Head of caudate nucleus (tissue), 42 donors: Measurements from ENCODE around the gene LRRC27.

Experiments used
- DNase-seq, 42 donors: peaks; one replicate each; pipeline versions ENCODE4 v3.0.0 to v3.0.0-alpha.2; 2020 to 2021; ENCODE audit warnings: mixed read lengths in 7 of 42
- intact Hi-C: fragments of 100-400 bp; cut with DNase I; formaldehyde crosslinking; loops from one replicate; pipeline ENCODE4 v1.15.0; 2022

The LRRC27 gene

GRCh38 chr10:132299371-132300336 is 32.3 kb upstream of the LRRC27 start:
- intact Hi-C loops, result loop anchor here (10.0 kb wide), 1 partner anchor 235 kb away; the partner anchor contains the start of gene INPP5A
- peak in 17 of 42 donors; percentile 8 to 68 (median 36) for DNase-seq

GRCh38 chr10:132300582-132300981 is 31.4 kb upstream of the LRRC27 start:
- intact Hi-C loops, result loop anchor here (10.0 kb wide), 1 partner anchor 234 kb away; the partner anchor contains the start of gene INPP5A
- DNase-seq, result peak in 38 of 42 donors; percentile 39 to 88 (median 66)

- peak in 9 of 42 donors; percentile 8 to 44 (median 22) for DNase-seq
- intact Hi-C loops, result loop anchor here (10.0 kb wide), 1 partner anchor 233 kb away; the partner anchor contains the start of gene INPP5A
Measured at GRCh38 chr10:132301371-132302330, 30.3 kb upstream of the LRRC27 start.

GRCh38 chr10:132302421-132303310 is 29.3 kb upstream of the LRRC27 start:
- DNase-seq, result peak in 9 of 42 donors; percentile 6 to 42 (median 25)
- intact Hi-C loops, result loop anchor here (10.0 kb wide), 1 partner anchor 232 kb away; the partner anchor contains the start of gene INPP5A

- DNase-seq, result peak in 10 of 42 donors; percentile 4 to 38 (median 17)
- intact Hi-C loops, result loop anchor here (10.0 kb wide), 1 partner anchor 231 kb away; the partner anchor contains the start of gene INPP5A
Measured at GRCh38 chr10:132303361-132304115, 28.5 kb upstream of the LRRC27 start.

GRCh38 chr10:132304756-132305509 is 27.1 kb upstream of the LRRC27 start:
- intact Hi-C loops, result loop anchor here (10.0 kb wide), 1 partner anchor 230 kb away; the partner anchor contains the start of gene INPP5A
- peak in 17 of 42 donors; percentile 6 to 61 (median 41) for DNase-seq

- intact Hi-C loops, result loop anchor here (10.0 kb wide), 1 partner anchor 229 kb away; the partner anchor contains the start of gene INPP5A
- peak in 8 of 42 donors; percentile 10 to 47 (median 23) for DNase-seq
Measured at GRCh38 chr10:132305654-132306342, 26.2 kb upstream of the LRRC27 start.

- DNase-seq, result peak in 6 of 42 donors; percentile 9 to 56 (median 15)
- intact Hi-C loops, result loop anchor here (10.0 kb wide), 1 partner anchor 228 kb away; the partner anchor contains the start of gene INPP5A
Measured at GRCh38 chr10:132306343-132306685, 25.7 kb upstream of the LRRC27 start.

GRCh38 chr10:132306864-132307751 is 24.9 kb upstream of the LRRC27 start:
- intact Hi-C loops, result loop anchor here (10.0 kb wide), 1 partner anchor 228 kb away; the partner anchor contains the start of gene INPP5A
- peak in 27 of 42 donors; percentile 16 to 72 (median 53) for DNase-seq

GRCh38 chr10:132307823-132308586 is 24.0 kb upstream of the LRRC27 start, which contains the start of gene STK32C:
STK32C (minus strand) TSS chr10:132307950; CDS start chr10:132307833, 117 bp downstream.
- DNase-seq, result peak; percentile 80 to 98 (median 94)
- intact Hi-C loops, result loop anchor here (10.0 kb wide), 1 partner anchor 227 kb away; the partner anchor contains the start of gene INPP5A

GRCh38 chr10:132308587-132309470 is 23.2 kb upstream of the LRRC27 start:
- peak in 5 of 42 donors; percentile 8 to 44 (median 17) for DNase-seq
- intact Hi-C loops, result loop anchor here (10.0 kb wide), 1 partner anchor 226 kb away; the partner anchor contains the start of gene INPP5A

- intact Hi-C loops, result loop anchor here (10.0 kb wide), 1 partner anchor 225 kb away; the partner anchor contains the start of gene INPP5A
- DNase-seq, result peak in 5 of 42 donors; percentile 5 to 35 (median 16)
Measured at GRCh38 chr10:132309471-132309865, 22.5 kb upstream of the LRRC27 start.
